Panc1 (cell line): ENCODE results near the gene FBXL17. TPM values are rescaled to one million over a fixed set of nuclear protein-coding genes. Genes with fewer than 3 reads are reported as not detected.

Experiments used
- ATAC-seq: fragments of 200-7000 bp; cut with Tn5 transposase; 2 replicates; pipeline ENCODE4 v1.9.1; 2020; ENCODE audit warnings: mild to moderate bottlenecking, moderate library complexity
- BruUV-seq: library from RNA; stranded (reverse); fragments of 400-500 nt; replicated peaks from 2 replicates; lab custom pipeline; 2021; lab: Mats Ljungman, UMichigan
- CTCF ChIA-PET: fragments of 300-600 bp; sonication (Branson Sonifier 250); formaldehyde crosslinking; loops from one replicate; lab custom pipeline; 2022; ENCODE audit warnings: antibody characterized with exemption; lab: Charles Lee
- POLR2A ChIA-PET: fragments of 300-600 bp; sonication (Branson Sonifier 250); formaldehyde crosslinking; loops from one replicate; lab custom pipeline; 2022; ENCODE audit warnings: antibody characterized with exemption; lab: Charles Lee
- DNase-seq: peaks from one replicate; pipeline ENCODE4 v3.0.0-alpha.2; 2010; ENCODE audit warnings: low read depth, low spot score
- H3K27ac ChIP-seq: 2 replicates; pipeline ENCODE4 v1.5.1; 2011; ENCODE audit warnings: mild to moderate bottlenecking, low read length, inconsistent platforms
- H3K27me3 ChIP-seq: fragments of 200-500 bp; sonication (Bioruptor generic); 2 replicates; pipeline ENCODE4 v1.6.0; 2014; ENCODE audit warnings: low read length, inconsistent platforms; ENCODE audit not compliant: control insufficient read depth, insufficient read depth
- H3K36me3 ChIP-seq: fragments of 200-500 bp; sonication (Bioruptor generic); 2 replicates; pipeline ENCODE4 v1.5.1; 2014; ENCODE audit warnings: inconsistent platforms, mild to moderate bottlenecking, low read length, moderate library complexity; ENCODE audit not compliant: control insufficient read depth, insufficient read depth
- H3K4me1 ChIP-seq: 2 replicates; pipeline ENCODE4 v1.5.1; 2011; ENCODE audit warnings: inconsistent platforms, mild to moderate bottlenecking, low read length, moderate library complexity; ENCODE audit not compliant: control insufficient read depth, insufficient read depth
- H3K4me3 ChIP-seq, 2 experiments: 2 replicates each; pipeline ENCODE4 v1.5.1; 2011 to 2012; ENCODE audit warnings: low read depth in 2 of 2, low read length in 2 of 2, mild to moderate bottlenecking in 2 of 2, inconsistent platforms in 1 of 2, moderate library complexity in 1 of 2
- H3K9me3 ChIP-seq: fragments of 200-500 bp; sonication (Bioruptor generic); 2 replicates; pipeline ENCODE4 v1.5.1; 2014; ENCODE audit warnings: low read depth, mild to moderate bottlenecking, inconsistent platforms, low read length, moderate library complexity; ENCODE audit not compliant: control insufficient read depth, insufficient read depth
- CTCF ChIP-seq: fragments of 450-650 bp; IDR thresholded peaks from 2 replicates; pipeline ENCODE4 v1.5.1; 2017; ENCODE audit warnings: mild to moderate bottlenecking
- POLR2AphosphoS5 ChIP-seq: IDR thresholded peaks from 2 replicates; pipeline ENCODE4 v1.6.1; 2012; ENCODE audit warnings: mild to moderate bottlenecking, low read depth, low read length, moderate library complexity
- REST ChIP-seq, 2 experiments: IDR thresholded peaks; 2 replicates each; pipeline ENCODE4 v1.6.1; 2011 to 2012; ENCODE audit warnings: low read depth in 2 of 2, control low read depth in 1 of 2, low read length in 1 of 2, mild to moderate bottlenecking in 1 of 2, moderate library complexity in 1 of 2; ENCODE audit not compliant: insufficient read depth in 1 of 2
- SIN3A ChIP-seq: IDR thresholded peaks from 2 replicates; pipeline ENCODE4 v1.6.1; 2012; ENCODE audit warnings: low read depth, mild to moderate bottlenecking, low read length, moderate library complexity, borderline replicate concordance; ENCODE audit not compliant: insufficient read depth
- TCF7L2 ChIP-seq: IDR thresholded peaks from 2 replicates; pipeline ENCODE4 v1.6.1; 2011; ENCODE audit warnings: mild to moderate bottlenecking, low read depth, low read length, inconsistent platforms
- in situ Hi-C: cut with HindIII; loops from 2 replicates; pipeline ENCODE4 v1.10.0; 2016; ENCODE audit warnings: low sequenced_read_pairs, low pct_unique_long_range_greater_than_20kb
- intact Hi-C: fragments of 100-400 bp; cut with micrococcal nuclease; formaldehyde crosslinking; loops from one replicate; pipeline ENCODE4 v1.10.0; 2022; ENCODE audit not compliant: unreplicated experiment
- total RNA-seq: library from RNA; stranded (reverse); gene quantifications from one replicate; pipeline ENCODE4 v1.2.1, GENCODE V29; 2021; ENCODE audit not compliant: unreplicated experiment

Gene FBXL17
- total RNA-seq, 1 experiment from 2014 or later, result 17.4 TPM

GRCh38 chr5:108149369-108149768, 232.5 kb downstream of the FBXL17 start:
- in situ Hi-C loops (no loop called here), intact Hi-C loops (loop anchor here (5.0 kb wide), 1 partner anchor 198 kb away; no protein-coding TSS in a partner anchor)
- no peak overlapping the region for H3K27ac ChIP-seq
- no peaks in the 10 kb centered on the region for H3K9me3 ChIP-seq
- no peak for DNase-seq
- CTCF ChIA-PET, result no interaction called here
- ATAC-seq, result no peak
- H3K27me3 ChIP-seq, result no peaks in the 10 kb centered on the region
- BruUV-seq, result no TSS peak
- H3K4me3 ChIP-seq, result no peak overlapping the region
- POLR2A ChIA-PET, result no interaction called here
- TF ChIP-seq SIN3A (no peak), TCF7L2 (no peak), POLR2AphosphoS5 (no peak)
- no peaks in the 10 kb centered on the region for H3K4me1 ChIP-seq
- no peaks in the 10 kb centered on the region for H3K36me3 ChIP-seq

- Histone ChIP-seq H3K27ac (no peak overlapping the region), H3K4me3 (no peak overlapping the region), H3K9me3 (no peaks in the 10 kb centered on the region), H3K27me3 (no peaks in the 10 kb centered on the region), H3K4me1 (no peaks in the 10 kb centered on the region), H3K36me3 (no peaks in the 10 kb centered on the region)
- peak; percentile 63; the same call in 1 of the 2 replicates for TF ChIP-seq CTCF
- no peak for TF ChIP-seq POLR2AphosphoS5
- ChIA-PET CTCF (no interaction called here), POLR2A (no interaction called here)
- in situ Hi-C loops (no loop called here), intact Hi-C loops (loop anchor here (5.0 kb wide), 1 partner anchor 199 kb away; no protein-coding TSS in a partner anchor)
- DNase-seq, result peak; percentile 18
- ATAC-seq, result peak; percentile 68; the same call in 1 of the 2 replicates
- BruUV-seq, result no TSS peak
These were observed 233.2 kb downstream of the FBXL17 start for GRCh38 chr5:108148715-108149139.

- Histone ChIP-seq H3K27ac (no peak overlapping the region), H3K36me3 (no peaks in the 10 kb centered on the region), H3K4me3 (no peak overlapping the region), H3K4me1 (no peaks in the 10 kb centered on the region), H3K27me3 (no peaks in the 10 kb centered on the region), H3K9me3 (no peaks in the 10 kb centered on the region)
- POLR2A ChIA-PET, result interaction anchor here (0.7 kb wide), 1 partner anchor 265 kb away, joined by 6 read pairs; no protein-coding TSS in a partner anchor
- DNase-seq (no peak), ATAC-seq (no peak)
- intact Hi-C loops, result loop anchor here (5.0 kb wide), 1 partner anchor 201 kb away; no protein-coding TSS in a partner anchor
- TF ChIP-seq SIN3A (no peak), TCF7L2 (no peak), REST (IDR thresholded peaks at IDR 0.05; ENCODE audit: insufficient read depth in 1 of 2, low read depth in 2 of 2, low read length in 1 of 2) (no peak), CTCF (no peak), POLR2AphosphoS5 (no peak)
- BruUV-seq, result no TSS peak
- CTCF ChIA-PET, result no interaction called here
- in situ Hi-C loops, result no loop called here
These were observed 235.7 kb downstream of the FBXL17 start for GRCh38 chr5:108146222-108146621.
